GM19193 (cell line): ENCODE data around the gene MRM2.

Experiments
- POLR2A ChIP-seq: IDR thresholded peaks from 4 replicates; pipeline ENCODE4 v1.6.1; 2011; ENCODE audit not compliant: insufficient read depth, insufficient read length; ENCODE audit errors: extremely low read depth

MRM2 gene

GRCh38 chr7:2241580-2242540 is at the start of gene MRM2, which contains the start of gene NUDT1:
Gene MRM2 (minus strand): TSS chr7:2242205. CDS start chr7:2242169, 36 bp downstream.
Gene NUDT1 (plus strand): TSS chr7:2242226. CDS start chr7:2244575, 2,349 bp downstream.
- TF ChIP-seq POLR2A: peak; percentile 95

GRCh38 chr7:2290877-2291276 is 48.9 kb upstream of the MRM2 start:
- no peak for TF ChIP-seq POLR2A

GRCh38 chr7:2289621-2290020 is 47.6 kb upstream of the MRM2 start:
- TF ChIP-seq POLR2A: no peak

GRCh38 chr7:2289111-2289586 is 47.1 kb upstream of the MRM2 start:
- TF ChIP-seq POLR2A: no peak

- TF ChIP-seq POLR2A: no peak
These were observed 46.5 kb upstream of the MRM2 start for GRCh38 chr7:2288503-2288902.

GRCh38 chr7:2287745-2288144 is 45.7 kb upstream of the MRM2 start:
- TF ChIP-seq POLR2A: no peak

- no peak for TF ChIP-seq POLR2A
These were observed 41.1 kb upstream of the MRM2 start for GRCh38 chr7:2283074-2283473.

GRCh38 chr7:2282185-2282751 is 40.3 kb upstream of the MRM2 start:
- no peak for TF ChIP-seq POLR2A

GRCh38 chr7:2281541-2281940 is 39.5 kb upstream of the MRM2 start:
- TF ChIP-seq POLR2A: no peak

- TF ChIP-seq POLR2A: no peak
These were observed 38.4 kb upstream of the MRM2 start for GRCh38 chr7:2280424-2280823.

GRCh38 chr7:2279896-2280295 is 37.9 kb upstream of the MRM2 start:
- no peak for TF ChIP-seq POLR2A

- no peak for TF ChIP-seq POLR2A
These were observed 36.0 kb upstream of the MRM2 start for GRCh38 chr7:2278026-2278425.

- no peak for TF ChIP-seq POLR2A
These were observed 34.1 kb upstream of the MRM2 start for GRCh38 chr7:2276107-2276506.

- TF ChIP-seq POLR2A: no peak
These were observed 33.1 kb upstream of the MRM2 start for GRCh38 chr7:2275101-2275500.

- TF ChIP-seq POLR2A: no peak
These were observed 32.7 kb upstream of the MRM2 start for GRCh38 chr7:2274666-2275065.

GRCh38 chr7:2273866-2274265 is 31.9 kb upstream of the MRM2 start:
- TF ChIP-seq POLR2A: no peak
